Stomach smooth muscle (tissue), 2 donors: ENCODE data around the gene SLC38A3.

Experiments used
- H3K27ac ChIP-seq: one replicate; pipeline ENCODE4 v1.7.0; 2013; ENCODE audit warnings: mild to moderate bottlenecking, low read length, inconsistent platforms
- H3K27me3 ChIP-seq, 2 donors: one replicate each; pipeline ENCODE4 v1.7.0; 2013; ENCODE audit warnings: low read length in 2 of 2; ENCODE audit not compliant: insufficient read depth in 2 of 2, control insufficient read depth in 1 of 2
- H3K36me3 ChIP-seq, 2 donors: one replicate each; pipeline ENCODE4 v1.7.0; 2013; ENCODE audit warnings: low read length in 2 of 2; ENCODE audit not compliant: control insufficient read depth in 2 of 2, insufficient read depth in 2 of 2
- H3K4me1 ChIP-seq: one replicate; pipeline ENCODE4 v1.7.0; 2013; ENCODE audit warnings: low read length; ENCODE audit not compliant: control insufficient read depth, insufficient read depth
- H3K4me3 ChIP-seq, 2 donors: one replicate each; pipeline ENCODE4 v1.7.0; 2013; ENCODE audit warnings: low read length in 2 of 2
- H3K9ac ChIP-seq, 2 donors: one replicate each; pipeline ENCODE4 v1.7.0; 2013; ENCODE audit warnings: low read length in 2 of 2, mild to moderate bottlenecking in 1 of 2
- H3K9me3 ChIP-seq, 2 donors: one replicate each; pipeline ENCODE4 v1.7.0; 2013; ENCODE audit warnings: low read length in 2 of 2; ENCODE audit not compliant: control insufficient read depth in 2 of 2
- donor health status: healthy.
- donor health status: Pancreatic carcinoma.

Gene SLC38A3

GRCh38 chr3:50181985-50182384 is 23.1 kb upstream of the SLC38A3 start:
- Histone ChIP-seq H3K27me3 (no peaks in the 10 kb centered on the region), H3K9me3 (no peaks in the 10 kb centered on the region), H3K27ac (no peak overlapping the region), H3K4me3 (no peak overlapping the region), H3K36me3 (peaks cover 6 to 8% of the 10 kb centered on the region in 2 donors), H3K9ac (no peak overlapping the region), H3K4me1 (no peaks in the 10 kb centered on the region)

GRCh38 chr3:50182533-50183099 is 22.5 kb upstream of the SLC38A3 start:
- no peak overlapping the region for H3K4me3 ChIP-seq
- H3K9ac ChIP-seq, result no peak overlapping the region
- H3K4me1 ChIP-seq, result no peaks in the 10 kb centered on the region
- H3K27me3 ChIP-seq, result no peaks in the 10 kb centered on the region
- H3K9me3 ChIP-seq, result no peaks in the 10 kb centered on the region
- H3K27ac ChIP-seq, result no peak overlapping the region
- peaks cover 4 to 8% of the 10 kb centered on the region in 2 donors for H3K36me3 ChIP-seq

GRCh38 chr3:50183755-50184154 is 21.3 kb upstream of the SLC38A3 start:
- Histone ChIP-seq H3K4me3 (no peak overlapping the region), H3K36me3 (peaks cover 4 to 8% of the 10 kb centered on the region in 2 donors), H3K9me3 (no peaks in the 10 kb centered on the region), H3K27ac (no peak overlapping the region), H3K4me1 (no peaks in the 10 kb centered on the region), H3K27me3 (no peaks in the 10 kb centered on the region), H3K9ac (no peak overlapping the region)

- peaks cover 3% of the 10 kb centered on the region for H3K4me1 ChIP-seq
- peaks cover 4 to 8% of the 10 kb centered on the region in 2 donors for H3K36me3 ChIP-seq
- no peak overlapping the region for H3K9ac ChIP-seq
- no peak overlapping the region for H3K4me3 ChIP-seq
- no peaks in the 10 kb centered on the region for H3K27me3 ChIP-seq
- H3K9me3 ChIP-seq, result no peaks in the 10 kb centered on the region
- H3K27ac ChIP-seq, result no peak overlapping the region
Measured at GRCh38 chr3:50184242-50184978, 20.7 kb upstream of the SLC38A3 start.

DNA sequence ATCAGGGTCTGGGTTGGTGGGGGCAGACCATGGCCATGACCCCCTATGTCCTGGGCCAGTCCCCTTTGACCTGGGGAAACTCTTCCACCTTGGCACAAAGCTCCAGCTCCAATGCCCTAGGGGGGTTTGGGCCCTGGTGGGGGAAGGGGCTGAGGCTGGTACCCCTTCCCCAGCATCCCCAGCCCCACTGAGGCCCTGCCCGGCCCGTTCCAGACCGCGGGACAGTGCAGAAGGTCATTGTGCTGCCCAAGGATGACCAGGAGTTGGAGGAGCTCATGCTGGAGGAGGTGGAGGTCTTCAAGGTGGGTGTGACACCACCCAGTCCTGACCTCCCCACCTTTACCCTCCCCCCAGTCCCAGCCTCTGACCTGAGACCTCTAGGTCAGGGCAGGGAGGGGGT is 19.8 kb upstream of the SLC38A3 start:
- peaks cover 5% of the 10 kb centered on the region for H3K4me1 ChIP-seq
- no peak overlapping the region for H3K27ac ChIP-seq
- no peak overlapping the region for H3K9ac ChIP-seq
- no peaks in the 10 kb centered on the region for H3K27me3 ChIP-seq
- no peaks in the 10 kb centered on the region for H3K9me3 ChIP-seq
- peaks cover 4 to 8% of the 10 kb centered on the region in 2 donors for H3K36me3 ChIP-seq
- H3K4me3 ChIP-seq, result no peak overlapping the region

DNA sequence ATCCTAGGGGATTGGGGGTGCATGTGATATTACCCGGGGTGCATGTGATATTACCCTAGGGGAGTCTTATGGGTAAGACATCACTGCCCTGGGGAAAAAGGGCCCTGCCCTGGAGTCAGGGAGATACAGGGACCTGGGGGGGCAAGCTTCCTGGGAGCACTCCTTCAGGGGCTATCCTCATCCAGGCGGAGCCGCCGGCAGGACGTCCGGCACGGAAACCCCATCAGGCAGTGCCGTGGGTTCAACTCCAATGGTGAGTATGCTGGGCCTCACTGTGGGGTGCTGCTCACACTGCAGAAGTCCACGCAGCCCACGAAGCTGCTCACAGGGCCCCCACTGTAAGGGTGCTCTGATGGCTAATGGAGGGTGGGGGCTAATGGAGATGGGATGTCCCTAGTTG is 19.0 kb upstream of the SLC38A3 start:
- peaks cover 4 to 8% of the 10 kb centered on the region in 2 donors for H3K36me3 ChIP-seq
- no peaks in the 10 kb centered on the region for H3K27me3 ChIP-seq
- H3K4me1 ChIP-seq, result peaks cover 5% of the 10 kb centered on the region
- no peak overlapping the region for H3K9ac ChIP-seq
- no peaks in the 10 kb centered on the region for H3K9me3 ChIP-seq
- no peak overlapping the region for H3K27ac ChIP-seq
- no peak overlapping the region for H3K4me3 ChIP-seq

GRCh38 chr3:50187750-50188149 is 17.3 kb upstream of the SLC38A3 start:
- Histone ChIP-seq H3K27me3 (peaks cover 2 to 5% of the 10 kb centered on the region in 2 donors), H3K9me3 (no peaks in the 10 kb centered on the region), H3K4me1 (peaks cover 8% of the 10 kb centered on the region), H3K9ac (no peak overlapping the region), H3K4me3 (no peak overlapping the region), H3K27ac (no peak overlapping the region), H3K36me3 (peaks cover under 1 to 3% of the 10 kb centered on the region in 2 donors)

- H3K4me3 ChIP-seq, result no peak overlapping the region
- no peak overlapping the region for H3K9ac ChIP-seq
- H3K36me3 ChIP-seq, result no peaks in the 10 kb centered on the region
- no peak overlapping the region for H3K27ac ChIP-seq
- peaks cover 21% of the 10 kb centered on the region for H3K4me1 ChIP-seq
- peaks cover 17 to 18% of the 10 kb centered on the region in 2 donors for H3K27me3 ChIP-seq
- H3K9me3 ChIP-seq, result no peaks in the 10 kb centered on the region
Measured at GRCh38 chr3:50189274-50189673, 15.8 kb upstream of the SLC38A3 start.

GRCh38 chr3:50189989-50190388 is 15.1 kb upstream of the SLC38A3 start:
- Histone ChIP-seq H3K36me3 (no peaks in the 10 kb centered on the region), H3K27me3 (peaks cover 20 to 22% of the 10 kb centered on the region in 2 donors), H3K9me3 (no peaks in the 10 kb centered on the region), H3K27ac (no peak overlapping the region), H3K4me1 (peaks cover 26% of the 10 kb centered on the region), H3K9ac (no peak overlapping the region), H3K4me3 (no peak overlapping the region)

DNA sequence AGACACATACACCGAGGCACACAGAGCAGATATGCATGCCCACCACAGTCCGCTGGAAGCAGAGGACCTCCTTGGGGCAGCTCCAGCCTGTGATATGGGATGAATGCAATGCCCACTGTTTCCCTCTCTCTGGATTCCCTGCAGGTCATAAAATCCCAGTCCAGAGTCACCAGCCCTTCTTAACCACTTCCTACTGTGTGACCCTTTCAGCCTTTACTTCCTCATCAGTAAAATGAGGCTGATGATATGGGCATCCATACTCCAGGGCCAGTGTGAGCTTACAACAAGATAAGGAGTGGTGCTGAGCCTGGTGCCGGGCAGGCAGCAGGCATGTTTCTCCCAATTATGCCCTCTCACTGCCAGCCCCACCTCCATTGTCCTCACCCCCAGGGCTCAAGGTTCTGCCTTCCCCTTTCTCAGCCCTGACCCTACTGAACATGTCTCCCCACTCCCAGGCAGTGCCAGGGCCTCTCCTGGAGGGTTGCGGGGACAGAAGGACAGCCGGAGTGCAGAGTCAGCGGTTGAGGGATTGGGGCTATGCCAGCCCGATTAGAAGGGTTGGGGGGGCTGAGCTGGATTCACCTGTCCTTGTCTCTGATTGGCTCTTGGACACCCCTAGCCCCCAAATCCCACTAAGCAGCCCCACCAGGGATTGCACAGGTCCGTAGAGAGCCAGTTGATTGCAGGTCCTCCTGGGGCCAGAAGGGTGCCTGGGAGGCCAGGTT is 14.0 kb upstream of the SLC38A3 start, which contains the start of gene GNAT1:
TSS of gene GNAT1 (plus strand) at position 675 of the 725 bp plus-strand sequence. CDS start 116 bp downstream, outside the sequence.
- peaks cover 26% of the 10 kb centered on the region for H3K4me1 ChIP-seq
- no peak within 1 kb of the TSS for H3K9ac ChIP-seq
- no peak within 1 kb of the TSS for H3K27ac ChIP-seq
- H3K27me3 ChIP-seq, result peaks cover 23 to 31% of the 10 kb centered on the region in 2 donors
- H3K9me3 ChIP-seq, result no peaks in the 10 kb centered on the region
- no peaks in the 10 kb centered on the region for H3K36me3 ChIP-seq
- H3K4me3 ChIP-seq, result no peak within 1 kb of the TSS
